GM19395 (cell line): ENCODE data around the gene CPS1.

Source experiments
- ATAC-seq: cut with Tn5 transposase; IDR thresholded peaks from one replicate; pipeline ENCODE4 v1.9.1; 2021; ENCODE audit warnings: mild to moderate bottlenecking, moderate library complexity; ENCODE audit not compliant: unreplicated experiment

The CPS1 gene

GRCh38 chr2:210604666-210605065 lies 48.3 kb downstream of the CPS1 start:
- no peak for ATAC-seq

- no peak for ATAC-seq
Observed at GRCh38 chr2:210606001-210606400, 49.6 kb downstream of the CPS1 start.

- ATAC-seq = no peak
Observed at GRCh38 chr2:210611466-210611865, 55.1 kb downstream of the CPS1 start.

- ATAC-seq = no peak
Observed at GRCh38 chr2:210616074-210616473, 59.7 kb downstream of the CPS1 start.

- ATAC-seq = no peak
Observed at GRCh38 chr2:210617318-210617717, 60.9 kb downstream of the CPS1 start.

GRCh38 chr2:210617732-210618330 lies 61.4 kb downstream of the CPS1 start:
- ATAC-seq = peak; percentile 82

GRCh38 chr2:210620456-210620855 lies 64.1 kb downstream of the CPS1 start:
- no peak for ATAC-seq

GRCh38 chr2:210623506-210623905 lies 67.1 kb downstream of the CPS1 start:
- ATAC-seq = no peak

- ATAC-seq = peak; percentile 50
Observed at GRCh38 chr2:210626849-210627248, 70.5 kb downstream of the CPS1 start.

- no peak for ATAC-seq
Observed at GRCh38 chr2:210630873-210631560, 74.6 kb downstream of the CPS1 start.

- ATAC-seq = no peak
Observed at GRCh38 chr2:210633699-210634098, 77.3 kb downstream of the CPS1 start.

GRCh38 chr2:210635257-210635656 lies 78.9 kb downstream of the CPS1 start:
- ATAC-seq = no peak

GRCh38 chr2:210642333-210642732 lies 85.9 kb downstream of the CPS1 start:
- no peak for ATAC-seq

- no peak for ATAC-seq
Observed at GRCh38 chr2:210647151-210647550, 90.8 kb downstream of the CPS1 start.

GRCh38 chr2:210654091-210654490 lies 97.7 kb downstream of the CPS1 start:
- ATAC-seq = no peak

GRCh38 chr2:210655229-210655975 lies 99.0 kb downstream of the CPS1 start:
- no peak for ATAC-seq

- ATAC-seq = no peak
Observed at GRCh38 chr2:210657874-210658273, 101.5 kb downstream of the CPS1 start.

- no peak for ATAC-seq
Observed at GRCh38 chr2:210660751-210661150, 104.4 kb downstream of the CPS1 start.

- ATAC-seq = no peak
Observed at GRCh38 chr2:210662560-210662959, 106.2 kb downstream of the CPS1 start.

GRCh38 chr2:210663631-210664089 lies 107.3 kb downstream of the CPS1 start:
- ATAC-seq = no peak

- ATAC-seq = no peak
Observed at GRCh38 chr2:210667711-210668110, 111.3 kb downstream of the CPS1 start.

GRCh38 chr2:210671065-210671464 lies 114.7 kb downstream of the CPS1 start:
- ATAC-seq = no peak
